GM19467 (cell line): ENCODE measurements around the gene ADAP1.
A peak's percentile ranks its signal among the peaks of the same experiment; 100 is the strongest.
"Not testable (repeated sequence)": the region's sequence is repeated elsewhere in the genome, so short reads cannot be mapped to it uniquely, and the experiment has no call there.

Experiments
- ATAC-seq: cut with Tn5 transposase; IDR thresholded peaks from one replicate; pipeline ENCODE4 v1.9.1; 2021; ENCODE audit warnings: mild to moderate bottlenecking, moderate library complexity; ENCODE audit not compliant: unreplicated experiment

ADAP1 gene

GRCh38 chr7:954330-955238 lies at the start of gene ADAP1:
Gene ADAP1, minus strand, starts transcription at chr7:954680. Its CDS starts 203 bp downstream, at chr7:954477.
- peak; percentile 59 for ATAC-seq

- ATAC-seq, result not testable (repeated sequence)
Observed at GRCh38 chr7:1002445-1002844, 48.0 kb upstream of the ADAP1 start.

GRCh38 chr7:1002026-1002425 lies 47.5 kb upstream of the ADAP1 start:
- ATAC-seq, result not testable (repeated sequence)

GRCh38 chr7:1001069-1001770 lies 46.7 kb upstream of the ADAP1 start:
- ATAC-seq, result not testable (repeated sequence)

- no peak for ATAC-seq
Observed at GRCh38 chr7:999941-1000935, 45.8 kb upstream of the ADAP1 start.

GRCh38 chr7:999149-999879 lies 44.8 kb upstream of the ADAP1 start:
- no peak for ATAC-seq

- no peak for ATAC-seq
Observed at GRCh38 chr7:997404-998395, 43.2 kb upstream of the ADAP1 start.

GRCh38 chr7:996079-996872 lies 41.8 kb upstream of the ADAP1 start:
- ATAC-seq, result no peak

GRCh38 chr7:995571-995970 lies 41.1 kb upstream of the ADAP1 start:
- ATAC-seq, result no peak

- ATAC-seq, result no peak
Observed at GRCh38 chr7:994592-995308, 40.3 kb upstream of the ADAP1 start.

GRCh38 chr7:992709-993607 lies 38.5 kb upstream of the ADAP1 start:
- ATAC-seq, result peak; percentile 88

- ATAC-seq, result no peak
Observed at GRCh38 chr7:991729-992656, 37.5 kb upstream of the ADAP1 start.

GRCh38 chr7:990933-991728 lies 36.7 kb upstream of the ADAP1 start:
- no peak for ATAC-seq

- ATAC-seq, result no peak
Observed at GRCh38 chr7:990352-990932, 36.0 kb upstream of the ADAP1 start.
